HepG2 (cell line): ENCODE data around the gene TMEM250. TPM values are rescaled to one million over a fixed set of nuclear protein-coding genes. Genes with fewer than 3 reads are reported as not detected.

Experiments
- ARHGAP35 ChIP-seq: sonication (generic); formaldehyde crosslinking; IDR thresholded peaks from 2 replicates; pipeline ENCODE4 v1.9.0; 2022; ENCODE audit warnings: mild to moderate bottlenecking, inconsistent platforms, moderate library complexity, missing genetic modification reagents, borderline replicate concordance
- FOXK2 ChIP-seq: fragments of 450-650 bp; IDR thresholded peaks from 2 replicates; pipeline ENCODE4 v1.6.1; 2016
- MATR3 ChIP-seq: sonication (generic); formaldehyde crosslinking; IDR thresholded peaks from 2 replicates; pipeline ENCODE4 v1.4.0; 2020; ENCODE audit warnings: missing genetic modification reagents
- NFE2 ChIP-seq: sonication (generic); formaldehyde crosslinking; IDR thresholded peaks from 2 replicates; pipeline ENCODE4 v1.4.0; 2020; ENCODE audit warnings: missing genetic modification reagents
- NR2F2 ChIP-seq: IDR thresholded peaks from 2 replicates; pipeline ENCODE4 v1.6.1; 2012; ENCODE audit warnings: low read depth, inconsistent platforms, borderline replicate concordance
- PITX1 ChIP-seq: sonication (generic); formaldehyde crosslinking; IDR thresholded peaks from 2 replicates; pipeline ENCODE4 v1.5.1; 2020; ENCODE audit warnings: mild to moderate bottlenecking, missing genetic modification reagents
- RXRA ChIP-seq: sonication (generic); formaldehyde crosslinking; IDR thresholded peaks from 2 replicates; pipeline ENCODE4 v1.5.1; 2020; ENCODE audit warnings: missing genetic modification reagents
- SMAD9 ChIP-seq: sonication (generic); formaldehyde crosslinking; IDR thresholded peaks from 2 replicates; pipeline ENCODE4 v1.5.1; 2020; ENCODE audit warnings: mild to moderate bottlenecking, missing genetic modification reagents
- U2AF1 ChIP-seq: fragments of 200-400 bp; formaldehyde crosslinking; optimal IDR thresholded peaks from 2 replicates; pipeline ENCODE3; 2017; ENCODE audit warnings: mild to moderate bottlenecking, low read depth, low read length
- U2AF2 ChIP-seq: fragments of 200-400 bp; formaldehyde crosslinking; IDR thresholded peaks from 2 replicates; pipeline ENCODE4 v1.6.1; 2017; ENCODE audit warnings: low read depth, mild to moderate bottlenecking, low read length
- ZBTB8A ChIP-seq: sonication (generic); formaldehyde crosslinking; IDR thresholded peaks from 2 replicates; pipeline ENCODE4 v1.4.0; 2020; ENCODE audit warnings: mild to moderate bottlenecking, low read depth, missing genetic modification reagents, borderline replicate concordance
- ZFP82 ChIP-seq: sonication (generic); formaldehyde crosslinking; IDR thresholded peaks from 2 replicates; pipeline ENCODE4 v1.5.1; 2020; ENCODE audit warnings: mild to moderate bottlenecking, missing genetic modification reagents, borderline replicate concordance
- ZFX ChIP-seq: sonication (generic); formaldehyde crosslinking; IDR thresholded peaks from 2 replicates; pipeline ENCODE4 v1.4.0; 2020; ENCODE audit warnings: mild to moderate bottlenecking, low read depth, missing genetic modification reagents, moderate library complexity
- ZNF235 ChIP-seq: sonication (generic); formaldehyde crosslinking; IDR thresholded peaks from 2 replicates; pipeline ENCODE4 v1.8.1; 2023; ENCODE audit warnings: mild to moderate bottlenecking, missing genetic modification reagents, borderline replicate concordance
- ZNF30 ChIP-seq: sonication (generic); formaldehyde crosslinking; IDR thresholded peaks from 2 replicates; pipeline ENCODE4 v1.5.0; 2020; ENCODE audit warnings: mild to moderate bottlenecking, missing genetic modification reagents
- ZNF446 ChIP-seq: sonication (generic); formaldehyde crosslinking; IDR thresholded peaks from 2 replicates; pipeline ENCODE4 v1.5.0; 2020; ENCODE audit warnings: mild to moderate bottlenecking, missing genetic modification reagents
- ZNF558 ChIP-seq: sonication (generic); formaldehyde crosslinking; IDR thresholded peaks from 2 replicates; pipeline ENCODE4 v1.9.0; 2022; ENCODE audit warnings: mild to moderate bottlenecking, missing genetic modification reagents, borderline replicate concordance
- ZNF607 ChIP-seq: sonication (generic); formaldehyde crosslinking; IDR thresholded peaks from 2 replicates; pipeline ENCODE4 v1.5.1; 2020; ENCODE audit warnings: missing genetic modification reagents, mild to moderate bottlenecking, borderline replicate concordance
- ZNF652 ChIP-seq: IDR thresholded peaks from 2 replicates; pipeline ENCODE4 v1.6.1; 2016; ENCODE audit warnings: low read depth, borderline replicate concordance
- ZNF660 ChIP-seq: sonication (generic); formaldehyde crosslinking; IDR thresholded peaks from 2 replicates; pipeline ENCODE4 v1.5.1; 2020; ENCODE audit warnings: mild to moderate bottlenecking, low read depth, missing genetic modification reagents, borderline replicate concordance
- ZNF672 ChIP-seq: sonication (generic); formaldehyde crosslinking; IDR thresholded peaks from 2 replicates; pipeline ENCODE4 v1.8.1; 2022; ENCODE audit warnings: missing genetic modification reagents
- ZNF674 ChIP-seq: sonication (generic); formaldehyde crosslinking; IDR thresholded peaks from 2 replicates; pipeline ENCODE4 v1.5.0; 2020; ENCODE audit warnings: low read depth, mild to moderate bottlenecking, missing genetic modification reagents
- ZNF766 ChIP-seq: sonication (generic); formaldehyde crosslinking; IDR thresholded peaks from 2 replicates; pipeline ENCODE4 v1.5.0; 2020; ENCODE audit warnings: missing genetic modification reagents, borderline replicate concordance
- ZNF775 ChIP-seq: sonication (generic); formaldehyde crosslinking; IDR thresholded peaks from 2 replicates; pipeline ENCODE4 v1.4.0; 2020; ENCODE audit warnings: missing genetic modification reagents, mild to moderate bottlenecking, moderate library complexity, borderline replicate concordance
- ZNF790 ChIP-seq: sonication (generic); formaldehyde crosslinking; IDR thresholded peaks from 2 replicates; pipeline ENCODE4 v1.8.0; 2022; ENCODE audit warnings: missing genetic modification reagents, mild to moderate bottlenecking, borderline replicate concordance
- ZNF83 ChIP-seq: sonication (generic); formaldehyde crosslinking; IDR thresholded peaks from 2 replicates; pipeline ENCODE4 v1.4.0; 2020; ENCODE audit warnings: missing genetic modification reagents, mild to moderate bottlenecking, borderline replicate concordance
- polyA plus RNA-seq, 8 experiments: library from polyadenylated mRNA; depleted of rRNA in 3 of 8; stranded (reverse) in 7 of 8; unstranded in 1 of 8; fragments of >200 nt; fragmentation: Illumina TruSeq in 4 of 8; extraction: Trizol in 4 of 8; gene quantifications; 2 replicates each; pipeline versions ENCODE4 v1.2.1 to v1.2.3, GENCODE V29; 2011 to 2016; ENCODE audit warnings: low read depth in 4 of 8, missing spikeins in 1 of 8, mixed read lengths in 1 of 8; ENCODE audit not compliant: insufficient read depth in 1 of 8
- total RNA-seq, 5 experiments: library from RNA; depleted of rRNA; stranded (reverse); fragments of >200 nt; fragmentation: Illumina TruSeq; extraction: Trizol; gene quantifications; 2 replicates each; pipeline ENCODE4 v1.2.3, GENCODE V29; 2016; ENCODE audit warnings: low read depth in 1 of 5
- TF ChIP-seq, protein P1 (sequence below): sonication (generic); formaldehyde crosslinking; IDR thresholded peaks from 2 replicates; pipeline ENCODE4 v1.5.0; 2020; ENCODE audit warnings: missing genetic modification reagents
- TF ChIP-seq, protein P2 (sequence below): sonication (generic); formaldehyde crosslinking; IDR thresholded peaks from 2 replicates; pipeline ENCODE4 v1.4.0; 2020; ENCODE audit warnings: missing genetic modification reagents
- TF ChIP-seq, protein P3 (sequence below): IDR thresholded peaks from 2 replicates; pipeline ENCODE4 v1.6.1; 2016; ENCODE audit warnings: low read depth, borderline replicate concordance

The TMEM250 gene
- total and polyA plus RNA-seq, 2 of the 13 experiments (the other 11 are each of a cell fraction or from before 2014, with no cell fraction given) = 5.5 to 13.9 TPM

DNA sequence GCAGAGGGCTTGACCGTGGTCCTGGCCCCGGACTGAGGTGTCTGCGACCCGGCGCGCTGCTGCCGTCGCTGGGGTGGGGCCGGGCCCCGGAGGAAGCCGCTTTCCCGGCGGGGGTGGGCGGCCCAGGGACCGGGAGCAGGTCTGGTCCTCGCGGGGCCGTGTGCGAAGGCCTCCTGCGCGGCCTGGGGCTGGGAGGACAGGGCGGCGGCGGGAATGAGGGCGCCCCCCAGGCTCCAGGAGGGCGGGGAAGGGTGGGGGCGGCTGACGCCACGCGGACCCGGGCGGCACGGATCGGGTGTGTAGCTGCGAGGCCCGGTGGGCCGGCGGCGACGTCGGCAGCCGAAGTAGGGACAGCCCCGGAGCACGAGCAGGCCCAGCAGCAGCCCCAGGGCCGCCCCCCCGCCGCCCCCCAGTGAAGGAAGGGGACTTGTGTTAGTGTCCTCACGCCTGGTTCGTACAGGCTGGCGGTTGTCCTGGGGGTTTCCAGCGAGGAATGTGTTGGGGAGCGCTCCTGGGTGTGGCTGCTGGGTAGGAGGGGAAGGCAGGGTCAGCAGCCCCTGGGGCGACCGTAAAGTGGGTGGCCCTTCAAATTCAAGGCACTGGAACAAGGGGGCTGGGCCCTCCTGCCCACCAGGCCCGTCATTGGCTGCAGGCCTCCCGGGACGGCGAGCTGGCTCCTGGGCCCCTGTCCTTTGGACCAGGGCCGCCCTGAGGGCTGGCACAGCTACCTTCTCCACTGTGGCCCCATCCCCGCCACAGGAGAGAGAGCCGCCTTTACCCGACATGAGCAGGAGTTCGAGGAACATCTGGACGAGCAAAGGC is 597 bp upstream of the TMEM250 start (continued):
- TF ChIP-seq ZNF446 (CRISPR knock-in tag) = no peak
- TF ChIP-seq ZFX (CRISPR knock-in tag) = peak; percentile 78
- no peak for TF ChIP-seq FOXK2
- TF ChIP-seq SMAD9 (CRISPR knock-in tag) = 0 out of 2 replicates have a peak, but pooled peaks have one; percentile 58
- no peak for TF ChIP-seq MATR3 (CRISPR knock-in tag)
- no peak for TF ChIP-seq ZNF775 (CRISPR knock-in tag)
- TF ChIP-seq ZNF652 (CRISPR knock-in tag) = no peak
- TF ChIP-seq ZBTB8A (CRISPR knock-in tag) = no peak
- no peak for TF ChIP-seq U2AF1
- TF ChIP-seq ZNF672 (CRISPR knock-in tag) = no peak
- TF ChIP-seq, protein P1, sequence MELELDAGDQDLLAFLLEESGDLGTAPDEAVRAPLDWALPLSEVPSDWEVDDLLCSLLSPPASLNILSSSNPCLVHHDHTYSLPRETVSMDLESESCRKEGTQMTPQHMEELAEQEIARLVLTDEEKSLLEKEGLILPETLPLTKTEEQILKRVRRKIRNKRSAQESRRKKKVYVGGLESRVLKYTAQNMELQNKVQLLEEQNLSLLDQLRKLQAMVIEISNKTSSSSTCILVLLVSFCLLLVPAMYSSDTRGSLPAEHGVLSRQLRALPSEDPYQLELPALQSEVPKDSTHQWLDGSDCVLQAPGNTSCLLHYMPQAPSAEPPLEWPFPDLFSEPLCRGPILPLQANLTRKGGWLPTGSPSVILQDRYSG (CRISPR knock-in tag) = no peak
- peak; percentile 63; the same call in 1 of the 2 replicates for TF ChIP-seq RXRA (CRISPR knock-in tag)
- TF ChIP-seq ZFP82 (CRISPR knock-in tag) = no peak
- TF ChIP-seq ARHGAP35 (CRISPR knock-in tag) = no peak; the same call in 1 of the 2 replicates
- TF ChIP-seq NFE2 (CRISPR knock-in tag) = no peak
- TF ChIP-seq, protein P2, sequence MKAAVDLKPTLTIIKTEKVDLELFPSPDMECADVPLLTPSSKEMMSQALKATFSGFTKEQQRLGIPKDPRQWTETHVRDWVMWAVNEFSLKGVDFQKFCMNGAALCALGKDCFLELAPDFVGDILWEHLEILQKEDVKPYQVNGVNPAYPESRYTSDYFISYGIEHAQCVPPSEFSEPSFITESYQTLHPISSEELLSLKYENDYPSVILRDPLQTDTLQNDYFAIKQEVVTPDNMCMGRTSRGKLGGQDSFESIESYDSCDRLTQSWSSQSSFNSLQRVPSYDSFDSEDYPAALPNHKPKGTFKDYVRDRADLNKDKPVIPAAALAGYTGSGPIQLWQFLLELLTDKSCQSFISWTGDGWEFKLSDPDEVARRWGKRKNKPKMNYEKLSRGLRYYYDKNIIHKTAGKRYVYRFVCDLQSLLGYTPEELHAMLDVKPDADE (CRISPR knock-in tag) = 0 out of 2 replicates have a peak, but pooled peaks have one; percentile 17
- TF ChIP-seq NR2F2 = no peak
- peak; percentile 76; the same call in 1 of the 2 replicates for TF ChIP-seq ZNF558 (CRISPR knock-in tag)
- TF ChIP-seq, protein P3, sequence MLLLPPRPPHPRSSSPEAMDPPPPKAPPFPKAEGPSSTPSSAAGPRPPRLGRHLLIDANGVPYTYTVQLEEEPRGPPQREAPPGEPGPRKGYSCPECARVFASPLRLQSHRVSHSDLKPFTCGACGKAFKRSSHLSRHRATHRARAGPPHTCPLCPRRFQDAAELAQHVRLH (CRISPR knock-in tag) = peak; percentile 47; the same call in 1 of the 2 replicates
- no peak for TF ChIP-seq ZNF660
- peak; percentile 11; the same call in 1 of the 2 replicates for TF ChIP-seq ZNF766
- TF ChIP-seq ZNF790 (CRISPR knock-in tag) = no peak
- TF ChIP-seq ZNF607 (CRISPR knock-in tag) = peak; percentile 74; the same call in 1 of the 2 replicates
- TF ChIP-seq U2AF2 = no peak
- peak; percentile 21; the same call in 1 of the 2 replicates for TF ChIP-seq ZNF674 (CRISPR knock-in tag)
- no peak; the same call in 1 of the 2 replicates for TF ChIP-seq ZNF83 (CRISPR knock-in tag)
- no peak for TF ChIP-seq ZNF30
- TF ChIP-seq PITX1 = peak; percentile 53; the same call in 1 of the 2 replicates
- 0 out of 2 replicates have a peak, but pooled peaks have one; percentile 11 for TF ChIP-seq ZNF235 (CRISPR knock-in tag)
